GM19397 (cell line): ENCODE measurements around the gene FAM170A.

Source experiments
- ATAC-seq: cut with Tn5 transposase; IDR thresholded peaks from one replicate; pipeline ENCODE4 v1.9.1; 2021; ENCODE audit warnings: mild to moderate bottlenecking, moderate library complexity; ENCODE audit not compliant: unreplicated experiment

FAM170A gene

DNA sequence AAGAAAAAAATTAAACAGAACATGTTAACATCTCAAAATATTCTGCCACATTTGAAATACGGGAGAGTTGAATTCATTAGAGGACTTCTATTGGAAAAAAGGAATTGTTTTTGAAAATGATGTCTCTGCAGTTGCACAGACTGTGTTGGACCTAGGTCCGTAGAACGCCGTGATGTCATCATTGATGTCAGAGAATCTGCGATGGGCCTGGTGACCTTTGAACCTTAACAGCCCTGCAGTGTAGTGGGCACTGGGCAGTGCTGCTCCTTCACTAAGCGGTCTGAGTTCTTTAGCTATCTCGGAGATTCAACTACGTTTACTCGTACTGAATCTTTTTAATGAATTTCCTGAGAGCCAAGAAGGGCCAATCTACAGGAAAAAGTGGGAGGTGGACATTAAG is at the start of gene FAM170A:
FAM170A (plus strand) TSS at position 220 of the 400 bp plus-strand sequence. CDS start 211 bp downstream, outside the sequence.
- no peak for ATAC-seq

DNA sequence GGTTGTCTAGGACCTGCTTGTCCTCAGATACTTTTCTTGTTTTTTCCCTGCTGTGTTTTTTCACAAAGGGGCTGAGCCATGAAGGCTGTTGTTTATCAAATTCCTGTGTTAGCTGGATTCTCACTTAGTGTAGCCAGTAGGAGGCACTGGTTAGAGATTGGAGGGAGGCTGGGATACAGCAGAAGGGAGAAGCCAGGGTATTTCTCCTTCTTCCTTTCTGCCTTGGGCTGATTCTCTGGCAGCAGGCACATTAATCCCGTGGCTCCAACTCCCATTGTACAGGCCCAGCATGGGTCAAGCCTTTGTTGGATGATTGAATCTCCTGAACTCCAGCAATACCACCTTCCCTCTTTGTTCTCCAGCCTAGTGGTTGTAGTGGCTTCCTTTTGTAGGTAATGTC is 46.4 kb upstream of the FAM170A start:
- ATAC-seq, result no peak

DNA sequence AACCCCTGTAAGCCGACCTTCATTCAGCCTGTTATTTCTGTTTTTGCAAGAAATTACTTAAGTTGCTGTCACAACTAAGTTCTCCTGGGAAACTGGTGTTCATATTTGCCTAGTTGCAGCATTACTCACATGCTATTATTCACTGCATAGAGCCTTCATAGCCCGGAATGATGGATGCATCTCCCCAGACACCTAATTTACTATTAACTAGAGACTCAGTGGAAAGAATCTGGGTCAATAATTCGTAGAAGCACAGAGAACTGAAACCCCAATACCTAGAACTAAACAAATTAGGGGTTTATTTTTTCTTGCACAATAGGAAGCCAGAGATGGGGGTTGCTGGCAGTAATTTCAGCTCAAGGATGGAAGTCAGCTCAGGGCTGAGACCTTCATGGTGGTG is 45.7 kb upstream of the FAM170A start:
- ATAC-seq, result peak; percentile 88

- no peak for ATAC-seq
These were observed 33.3 kb upstream of the FAM170A start for GRCh38 chr5:119596046-119596445.

DNA sequence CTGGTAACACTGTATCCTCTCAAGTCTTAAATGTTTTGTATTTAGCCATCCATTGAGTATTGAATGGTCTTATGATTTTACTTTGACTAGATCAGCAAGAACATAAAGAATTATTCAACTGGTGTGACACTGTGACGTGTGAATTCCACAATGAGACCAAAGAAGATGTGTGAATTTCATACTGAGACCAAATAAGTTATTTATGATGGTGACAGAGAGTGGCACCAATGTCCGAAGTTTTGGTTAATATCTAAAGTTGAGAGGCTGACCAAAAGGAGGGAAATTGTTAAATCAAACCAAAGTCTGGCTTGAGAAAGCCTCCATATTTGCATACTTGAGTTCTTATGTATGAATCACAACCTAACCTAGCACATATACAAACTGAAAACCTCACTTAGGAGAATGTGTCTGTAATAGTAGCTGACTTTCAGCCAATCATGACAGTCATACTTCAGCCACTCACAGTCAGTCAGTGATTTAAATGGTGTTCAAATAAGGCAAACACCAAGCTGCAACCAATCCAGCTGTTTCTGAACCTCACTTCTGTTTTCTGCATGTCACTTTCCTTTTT is 31.5 kb upstream of the FAM170A start:
- ATAC-seq, result peak; percentile 64

- no peak for ATAC-seq
These were observed 15.4 kb upstream of the FAM170A start for GRCh38 chr5:119613937-119614336.

- ATAC-seq, result no peak
These were observed 14.5 kb upstream of the FAM170A start for GRCh38 chr5:119614838-119615237.

GRCh38 chr5:119626086-119626485 is 3.3 kb upstream of the FAM170A start:
- ATAC-seq, result no peak

DNA sequence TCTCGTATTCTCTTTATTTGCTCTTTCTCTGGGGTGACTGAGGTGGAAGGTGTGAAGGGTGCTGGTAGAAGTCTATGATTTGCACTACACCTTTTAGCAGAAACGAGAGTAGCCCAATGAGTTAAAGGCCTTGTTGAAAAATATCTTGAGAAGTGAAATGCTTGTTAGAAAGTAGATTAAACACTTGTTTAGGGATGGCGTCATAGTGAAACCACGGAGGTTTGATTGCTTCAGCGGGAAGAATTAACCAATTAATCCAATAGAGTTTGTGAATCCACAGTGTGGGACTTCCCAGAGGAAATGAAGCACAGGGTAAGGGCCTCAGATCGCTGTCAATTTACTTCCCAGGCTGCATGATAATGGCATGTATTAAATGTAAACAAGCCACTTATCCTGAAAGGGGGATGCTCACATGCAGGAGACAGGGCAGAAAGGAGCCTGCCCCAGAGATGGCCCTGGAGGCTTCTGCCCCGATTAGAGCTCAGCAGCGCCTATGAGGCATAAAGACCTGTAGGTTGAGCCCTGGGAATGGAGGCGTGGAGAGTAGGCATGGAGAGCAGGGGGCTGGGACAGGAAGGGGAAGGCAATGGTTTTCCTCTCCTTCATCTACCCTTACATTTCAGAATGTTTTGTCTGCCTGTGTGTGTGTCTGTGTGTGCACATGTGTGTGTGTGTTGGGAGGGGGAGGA is 1.5 kb downstream of the FAM170A start:
- ATAC-seq, result no peak

- ATAC-seq, result peak; percentile 54
These were observed 2.3 kb downstream of the FAM170A start for GRCh38 chr5:119631660-119632059.

DNA sequence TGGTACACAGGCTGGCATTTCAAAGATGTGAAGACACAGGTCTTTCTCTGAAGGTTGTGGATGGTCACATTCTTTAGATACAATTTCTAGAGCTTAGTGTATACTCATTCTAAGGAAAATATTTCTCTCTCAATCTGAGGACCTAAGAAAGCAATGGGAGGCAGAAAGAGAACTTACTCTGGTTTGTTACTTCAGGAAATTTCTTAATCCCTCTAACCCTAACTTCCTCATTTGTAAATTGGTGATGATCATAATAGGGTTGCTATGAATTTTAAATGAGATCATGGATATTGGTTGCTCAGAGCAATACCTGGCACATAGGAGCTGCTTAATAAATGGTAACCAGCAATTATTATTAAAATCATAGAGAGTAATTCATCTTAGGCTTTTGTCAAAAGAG is 22.1 kb downstream of the FAM170A start:
- no peak for ATAC-seq

- no peak for ATAC-seq
These were observed 25.7 kb downstream of the FAM170A start for GRCh38 chr5:119655061-119655460.

DNA sequence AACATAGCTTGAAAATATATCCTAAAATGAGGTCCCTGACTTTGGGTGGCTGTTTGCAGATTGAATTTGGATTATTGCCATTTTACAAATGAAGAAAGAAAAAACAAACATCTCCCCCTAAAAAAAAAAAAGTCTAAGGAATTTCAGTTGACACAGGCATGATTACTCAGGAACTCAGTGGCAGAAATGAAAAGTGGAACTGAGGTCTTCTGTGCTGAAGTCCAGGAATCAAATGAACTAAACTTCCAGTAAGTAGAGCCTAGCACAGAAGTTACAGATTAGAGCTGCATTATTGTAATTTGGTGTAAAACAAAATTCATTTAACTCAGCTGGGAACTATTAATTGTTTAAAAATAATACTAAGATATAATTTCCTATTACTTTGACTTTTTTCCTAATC is 26.7 kb downstream of the FAM170A start:
- ATAC-seq, result no peak

DNA sequence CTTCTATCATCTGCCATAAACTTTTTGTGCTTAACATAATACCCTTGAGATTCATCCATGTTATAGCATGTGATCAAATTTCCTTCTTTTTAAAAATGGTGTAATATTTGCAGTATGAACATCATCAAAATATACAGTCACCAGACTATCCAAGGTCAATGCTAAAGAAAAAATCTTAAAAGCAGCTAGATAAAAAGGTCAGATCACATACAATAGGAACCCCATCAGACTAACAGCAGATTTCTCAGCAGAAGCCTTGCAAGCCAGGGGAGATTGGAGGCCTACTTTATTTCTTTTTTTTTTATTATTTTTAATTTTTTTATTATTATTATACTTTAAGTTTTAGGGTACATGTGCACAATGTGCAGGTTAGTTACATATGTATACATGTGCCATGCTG is 37.2 kb downstream of the FAM170A start:
- no peak for ATAC-seq

GRCh38 chr5:119678351-119679028 is 49.1 kb downstream of the FAM170A start:
- ATAC-seq, result no peak

DNA sequence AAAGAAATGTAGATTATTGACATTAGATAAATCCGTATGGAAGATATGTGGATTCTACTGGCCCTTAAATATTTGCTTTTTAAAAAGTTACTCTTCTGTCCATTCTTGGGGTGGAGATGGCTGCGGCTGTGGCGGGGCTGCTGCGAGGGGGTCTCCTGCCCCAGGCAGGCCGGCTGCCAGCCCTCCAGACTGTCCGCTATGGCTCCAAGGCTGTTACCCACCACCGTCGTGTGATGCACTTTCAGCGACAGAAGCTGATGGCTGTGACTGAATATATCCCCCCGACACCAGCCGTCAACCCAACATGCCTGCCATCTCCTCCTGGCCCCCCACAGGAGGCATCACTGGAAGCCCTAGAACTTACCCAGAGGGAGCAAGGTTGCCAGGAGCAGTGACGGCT is 50.7 kb downstream of the FAM170A start:
- no peak for ATAC-seq

GRCh38 chr5:119681734-119682133 is 52.4 kb downstream of the FAM170A start:
- ATAC-seq, result no peak

DNA sequence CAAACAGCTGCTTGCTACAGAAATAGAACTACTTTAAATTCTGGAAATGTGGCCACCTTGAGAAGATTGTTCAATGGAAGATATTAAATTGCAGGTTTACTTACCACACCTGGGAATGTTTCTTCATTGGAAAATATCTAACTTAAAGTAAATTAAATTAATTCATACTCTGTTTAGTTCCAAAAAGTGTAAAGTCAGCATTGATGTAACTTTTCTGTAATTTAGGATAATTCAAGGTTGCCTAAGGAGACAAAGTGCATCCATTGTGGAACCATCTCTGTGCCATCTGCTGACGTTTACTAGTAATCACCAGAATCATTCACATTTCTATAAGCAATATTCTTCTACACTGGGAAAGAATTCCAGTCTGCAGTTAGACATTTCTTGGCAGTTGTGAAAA is 53.0 kb downstream of the FAM170A start:
- no peak for ATAC-seq
